Activated T-cell treated with anti-CD3 and anti-CD28 coated beads for 48 hours (primary cell): ENCODE results near the gene C15orf40.
"Not testable (repeated sequence)": the region's sequence is repeated elsewhere in the genome, so short reads cannot be mapped to it uniquely, and the experiment has no call there.

ENCODE experiments used
- DNase-seq: peaks from one replicate; pipeline ENCODE4 v3.0.0-alpha.2; 2020; ENCODE audit warnings: low read depth

Gene C15orf40

GRCh38 chr15:83011271-83012075 is at the start of gene C15orf40:
TSS of gene C15orf40 (minus strand) at chr15:83011639. CDS start at chr15:83011607, 32 bp downstream.
- DNase-seq: peak; percentile 84

DNA sequence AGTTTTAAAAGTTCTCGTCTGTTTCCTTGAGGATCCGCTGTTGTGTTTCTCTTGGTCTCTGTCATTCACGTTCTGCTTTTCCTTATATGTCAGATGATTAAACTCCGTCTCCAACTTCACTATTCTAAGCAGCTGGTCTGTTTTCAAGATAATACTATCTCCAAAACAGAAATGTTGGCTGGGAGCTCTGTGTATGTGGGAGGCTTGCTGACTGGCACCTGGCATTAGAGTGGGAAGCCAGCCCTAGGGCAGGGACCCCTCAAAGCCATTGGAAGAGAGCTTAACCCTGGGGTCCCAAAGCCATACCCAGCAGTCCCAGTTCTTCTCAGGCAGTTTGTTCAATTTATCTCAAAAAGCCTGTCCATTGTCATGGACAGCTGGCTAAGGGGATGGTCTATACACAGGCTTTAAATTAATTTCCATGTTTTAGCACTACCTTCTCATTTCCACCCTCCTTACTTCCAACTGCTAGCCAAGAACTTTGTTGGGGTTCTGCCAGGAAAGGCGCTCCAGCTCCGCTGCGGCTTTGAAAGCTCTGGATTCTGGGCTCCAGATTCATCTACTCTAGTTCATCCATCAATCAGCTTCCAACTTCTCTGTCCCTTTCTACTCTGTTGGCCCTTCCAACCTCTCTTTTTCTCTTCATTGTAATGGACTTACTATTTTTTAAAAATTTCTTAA is 46.4 kb upstream of the C15orf40 start:
- no peak for DNase-seq

- no peak for DNase-seq
Measured at GRCh38 chr15:83057002-83057401, 45.6 kb upstream of the C15orf40 start.

DNA sequence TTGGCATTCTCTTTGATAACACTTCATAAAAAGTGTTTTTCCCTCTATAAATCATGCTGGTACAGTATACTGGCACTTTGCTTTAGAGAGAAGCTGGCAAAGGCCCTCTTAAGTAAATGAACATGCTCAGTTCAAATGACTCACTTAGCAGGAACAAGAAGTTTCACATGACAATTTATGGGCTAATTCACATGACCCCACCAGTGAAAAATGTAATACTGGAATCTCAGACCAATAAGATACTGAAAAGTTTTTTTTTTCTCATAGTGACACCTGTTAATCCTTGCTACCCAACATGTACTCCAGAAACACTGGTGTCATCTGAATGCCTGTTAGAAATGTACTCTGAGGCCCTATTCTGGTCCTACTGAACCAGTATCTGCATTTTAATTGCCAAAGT is 41.7 kb upstream of the C15orf40 start:
- no peak for DNase-seq

- no peak for DNase-seq
Measured at GRCh38 chr15:83046558-83047127, 35.2 kb upstream of the C15orf40 start.

DNA sequence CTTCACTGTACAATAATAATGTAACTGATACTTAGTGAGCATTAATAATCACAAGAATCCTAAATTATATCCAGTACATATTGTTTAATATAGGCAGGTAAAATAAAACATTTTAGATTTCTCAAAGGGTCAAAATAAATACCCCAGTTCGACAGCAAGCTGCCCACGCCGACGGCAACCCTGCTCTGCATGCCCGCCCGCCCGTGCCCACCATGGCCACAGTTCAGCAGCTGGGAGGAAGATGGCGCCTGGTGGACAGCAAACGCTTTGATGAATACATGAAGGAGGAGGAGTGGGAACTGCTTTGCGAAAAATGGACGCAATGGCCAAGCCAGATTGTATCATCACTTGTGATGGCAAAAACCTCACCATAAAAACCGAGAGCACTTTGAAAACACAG is 32.7 kb upstream of the C15orf40 start:
- DNase-seq: no peak

- no peak for DNase-seq
Measured at GRCh38 chr15:83039206-83039605, 27.8 kb upstream of the C15orf40 start.

- no peak for DNase-seq
Measured at GRCh38 chr15:83036253-83036652, 24.8 kb upstream of the C15orf40 start.

DNA sequence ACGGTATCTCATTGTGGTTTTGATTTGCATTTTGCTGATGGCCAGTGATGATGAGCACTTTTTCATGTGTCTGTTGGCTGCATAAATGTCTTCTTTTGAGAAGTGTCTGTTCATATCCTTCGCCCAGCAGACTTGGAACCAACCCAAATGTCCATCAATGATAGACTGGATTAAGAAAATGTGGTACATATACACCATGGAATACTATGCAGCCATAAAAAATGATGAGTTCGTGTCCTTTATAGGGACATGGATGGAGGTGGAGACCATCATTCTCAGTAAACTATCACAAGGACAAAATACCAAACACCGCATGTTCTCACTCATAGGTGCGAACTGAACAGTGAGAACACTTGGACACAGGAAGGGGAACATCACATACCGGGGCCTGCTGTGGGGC is 19.8 kb upstream of the C15orf40 start:
- not testable (repeated sequence) for DNase-seq

DNA sequence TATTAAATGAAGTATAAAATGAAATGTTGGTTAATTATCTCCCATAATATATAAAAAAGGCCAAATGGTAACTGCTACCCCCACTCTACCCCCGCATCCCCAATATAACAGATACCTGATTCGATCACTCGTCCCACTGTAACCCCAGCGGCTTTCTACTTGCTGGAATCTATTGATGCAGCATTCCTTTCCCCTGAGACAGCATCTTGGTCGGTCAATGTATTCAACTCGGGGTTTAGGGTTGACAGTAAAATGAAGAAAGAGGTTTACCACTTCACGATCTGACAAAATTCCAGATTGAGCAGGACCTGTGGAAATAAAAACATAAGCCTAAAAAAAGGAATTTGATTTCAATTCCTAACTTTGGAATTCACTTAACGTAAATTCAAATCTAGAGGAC is 18.6 kb upstream of the C15orf40 start:
- DNase-seq: no peak

DNA sequence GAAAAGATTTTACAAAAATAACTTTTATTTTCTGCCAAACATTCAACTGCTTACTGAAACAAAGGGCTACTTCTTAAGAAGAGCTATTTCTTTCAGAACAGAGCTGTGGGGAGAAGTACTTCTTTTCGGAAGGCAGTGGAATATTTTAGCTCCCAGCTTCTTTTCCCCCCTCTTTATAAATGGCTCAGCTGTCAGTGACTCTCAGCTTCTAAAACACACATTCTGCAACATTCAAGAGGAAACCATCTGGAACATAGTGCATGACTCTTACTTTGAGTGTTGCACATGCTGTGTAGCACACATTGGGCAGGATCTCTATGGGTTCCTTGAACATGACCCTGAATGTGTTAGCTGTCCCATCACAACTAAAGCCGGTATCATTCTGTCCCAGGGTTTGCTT is 7.0 kb upstream of the C15orf40 start:
- DNase-seq: no peak

- DNase-seq: no peak
Measured at GRCh38 chr15:83016906-83017305, 5.5 kb upstream of the C15orf40 start.

GRCh38 chr15:83015361-83015760 is 3.9 kb upstream of the C15orf40 start:
- DNase-seq: no peak

DNA sequence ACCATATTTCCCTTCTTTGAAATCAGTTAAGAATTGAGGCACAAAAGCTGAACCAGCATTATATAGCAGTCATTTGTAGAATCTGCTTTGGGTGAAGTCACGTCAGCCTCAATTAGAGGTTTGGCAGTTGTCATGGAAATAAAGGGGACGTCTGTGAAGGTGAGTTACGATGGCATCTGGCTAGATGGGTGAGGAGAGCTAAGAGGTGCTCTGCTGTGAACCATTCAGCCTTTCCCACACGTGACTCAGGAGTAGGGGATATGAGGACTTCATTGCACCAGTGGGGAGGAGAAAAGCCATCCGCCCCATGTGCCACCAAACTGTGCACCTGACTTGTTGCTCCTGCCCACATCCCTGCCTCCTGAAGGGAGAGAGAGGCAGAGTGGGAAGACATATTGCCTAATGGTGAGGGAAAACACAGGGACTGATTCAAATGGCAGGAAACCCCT is 2.8 kb upstream of the C15orf40 start:
- no peak for DNase-seq

- no peak for DNase-seq
Measured at GRCh38 chr15:83012636-83013035, 1.2 kb upstream of the C15orf40 start.

DNA sequence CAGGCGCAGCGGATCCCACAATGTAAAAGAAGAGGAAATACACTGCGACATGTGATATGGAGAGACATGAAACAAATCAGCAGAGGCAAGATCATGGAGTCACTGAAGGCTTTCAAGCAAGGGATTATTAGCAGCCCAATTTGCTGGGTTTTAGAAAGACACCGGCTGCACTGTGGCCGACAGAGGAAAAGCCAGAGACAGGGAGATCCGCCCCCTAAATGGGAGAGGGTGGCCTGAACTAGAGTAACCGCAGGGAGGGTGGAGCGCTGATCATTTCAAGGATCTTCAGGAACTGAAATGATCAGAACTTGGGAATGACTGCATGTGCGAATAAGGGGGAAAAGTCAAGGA is 612 bp upstream of the C15orf40 start:
- no peak for DNase-seq

GRCh38 chr15:83010709-83011270 is 649 bp downstream of the C15orf40 start:
- peak; percentile 74 for DNase-seq

DNA sequence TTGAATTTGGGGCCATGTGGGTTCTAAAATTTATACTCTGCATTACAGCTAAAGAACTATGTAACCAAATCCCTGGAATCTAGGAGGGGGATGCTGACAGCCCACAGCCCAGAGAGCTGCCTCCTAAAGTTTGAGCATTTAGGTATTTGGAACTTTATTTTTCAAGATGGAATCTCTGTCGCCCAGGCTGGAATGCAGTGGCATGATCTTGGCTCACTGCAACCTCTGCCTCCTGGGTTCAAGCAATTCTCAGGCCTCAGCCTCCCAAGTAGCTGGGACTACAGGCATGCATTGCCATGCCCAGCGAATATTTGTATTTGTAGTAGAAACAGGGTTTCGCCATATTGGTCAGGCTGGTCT is 10.8 kb downstream of the C15orf40 start:
- DNase-seq: not testable (repeated sequence)

DNA sequence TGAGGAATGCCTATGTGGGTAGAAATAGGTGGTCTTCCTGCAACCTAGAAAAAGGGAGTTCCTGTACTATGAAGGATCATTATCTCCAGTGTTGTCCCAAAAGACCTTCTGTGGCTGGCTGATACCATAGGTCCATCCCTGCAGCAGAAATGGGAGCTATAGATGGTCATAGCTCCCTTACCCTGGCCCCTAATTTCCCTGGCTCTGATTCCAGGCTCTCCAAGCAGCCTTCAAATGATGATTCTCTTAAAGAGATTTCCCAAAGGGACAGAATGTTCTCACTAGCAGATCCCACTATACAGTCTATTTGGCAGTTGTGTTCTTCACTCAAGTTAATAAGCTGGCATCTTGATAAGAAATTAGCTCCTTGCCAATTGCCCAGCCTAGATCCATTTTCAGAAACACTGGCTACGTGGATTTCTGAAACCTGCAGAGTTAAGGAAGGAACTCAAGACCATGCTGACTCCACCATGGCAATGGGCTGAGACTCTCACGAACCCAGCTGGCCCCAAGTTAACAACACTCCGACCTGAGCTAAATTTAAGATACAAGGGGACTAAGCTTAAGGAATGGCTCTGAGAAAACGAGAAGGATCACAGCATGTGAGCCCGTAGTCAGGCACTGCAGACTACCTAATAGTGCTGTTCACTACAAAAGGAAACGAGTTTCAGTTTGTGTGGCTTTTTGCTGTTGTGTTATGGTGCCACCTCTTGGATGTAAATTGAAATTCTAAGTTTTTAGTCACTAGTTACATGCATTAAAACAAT is 11.4 kb downstream of the C15orf40 start:
- DNase-seq: no peak

GRCh38 chr15:82999426-82999825 is 12.0 kb downstream of the C15orf40 start:
- no peak for DNase-seq

GRCh38 chr15:82995938-82996337 is 15.5 kb downstream of the C15orf40 start:
- DNase-seq: no peak

DNA sequence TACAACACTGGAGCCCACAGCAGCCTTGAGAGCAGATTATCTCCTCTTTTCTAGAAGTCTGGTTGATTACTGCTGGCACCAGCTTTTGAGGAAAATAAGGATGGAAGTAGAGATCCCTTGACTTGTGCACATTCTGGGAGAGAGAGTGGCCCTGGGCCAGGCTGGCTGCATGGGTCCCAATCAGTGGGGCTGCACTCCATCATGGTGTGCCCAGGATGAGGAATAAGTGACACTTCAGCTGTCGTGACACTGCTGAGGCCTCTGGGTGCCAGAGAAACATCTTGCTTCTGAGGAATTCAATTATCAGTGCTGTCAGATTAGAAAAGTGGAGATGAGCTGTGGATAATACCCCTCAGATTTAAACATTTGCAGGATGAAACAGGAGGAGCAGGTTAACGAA is 16.4 kb downstream of the C15orf40 start:
- no peak for DNase-seq
